HEK293T (cell line): Measurements from ENCODE around the gene NUP43.

Source experiments
- CTCF ChIA-PET: fragments of 350-600 bp; formaldehyde crosslinking; extraction: SDS; loops from one replicate; lab custom pipeline; 2021; ENCODE audit warnings: antibody characterized with exemption, inconsistent platforms; lab: Yijun Ruan, JAX
- POLR2A ChIA-PET: fragments of 350-600 bp; formaldehyde crosslinking; extraction: SDS; loops from one replicate; lab custom pipeline; 2020; ENCODE audit warnings: antibody characterized with exemption, inconsistent platforms; lab: Yijun Ruan, JAX
- DNase-seq: peaks from one replicate; pipeline ENCODE4 v3.0.0; 2012; ENCODE audit warnings: mixed read lengths; ENCODE audit errors: extremely low spot score
- ARNT ChIP-seq: fragments of 450-650 bp; IDR thresholded peaks from 2 replicates; pipeline ENCODE4 v1.6.1; 2017; ENCODE audit warnings: mild to moderate bottlenecking
- BHLHE40 ChIP-seq: fragments of 450-650 bp; IDR thresholded peaks from 2 replicates; pipeline ENCODE4 v1.6.1; 2016; ENCODE audit warnings: mild to moderate bottlenecking, moderate library complexity, borderline replicate concordance
- CTBP1 ChIP-seq: fragments of 450-650 bp; IDR thresholded peaks from 2 replicates; pipeline ENCODE4 v1.6.1; 2016; ENCODE audit warnings: borderline replicate concordance
- ELF4 ChIP-seq: fragments of 450-650 bp; IDR thresholded peaks from 2 replicates; pipeline ENCODE4 v1.6.1; 2017; ENCODE audit warnings: antibody characterized with exemption
- FOXA1 ChIP-seq: fragments of 450-650 bp; IDR thresholded peaks from 2 replicates; pipeline ENCODE4 v1.6.1; 2016; ENCODE audit warnings: mild to moderate bottlenecking
- FOXK2 ChIP-seq: fragments of 450-650 bp; IDR thresholded peaks from 2 replicates; pipeline ENCODE4 v1.6.1; 2016; ENCODE audit warnings: mild to moderate bottlenecking
- FOXM1 ChIP-seq: fragments of 450-650 bp; IDR thresholded peaks from 2 replicates; pipeline ENCODE4 v1.6.1; 2017; ENCODE audit warnings: mild to moderate bottlenecking, borderline replicate concordance
- HDGF ChIP-seq: fragments of 450-650 bp; IDR thresholded peaks from 2 replicates; pipeline ENCODE4 v1.6.1; 2017; ENCODE audit warnings: antibody characterized with exemption, borderline replicate concordance
- L3MBTL2 ChIP-seq: fragments of 450-650 bp; conservative IDR thresholded peaks from 2 replicates; pipeline ENCODE4 v1.6.1; 2016; ENCODE audit warnings: mild to moderate bottlenecking
- LEF1 ChIP-seq: fragments of 450-650 bp; IDR thresholded peaks from 2 replicates; pipeline ENCODE4 v1.6.1; 2017; ENCODE audit warnings: mild to moderate bottlenecking, borderline replicate concordance
- NFRKB ChIP-seq: fragments of 450-650 bp; IDR thresholded peaks from 2 replicates; pipeline ENCODE4 v1.6.1; 2016; ENCODE audit warnings: mild to moderate bottlenecking, moderate library complexity
- PKNOX1 ChIP-seq: fragments of 450-650 bp; IDR thresholded peaks from 2 replicates; pipeline ENCODE4 v1.6.1; 2016
- SP1 ChIP-seq: fragments of 450-650 bp; IDR thresholded peaks from 2 replicates; pipeline ENCODE4 v1.6.1; 2017
- SUZ12 ChIP-seq: fragments of 450-650 bp; IDR thresholded peaks from 2 replicates; pipeline ENCODE4 v1.6.1; 2016; ENCODE audit warnings: mild to moderate bottlenecking
- TARDBP ChIP-seq: fragments of 450-650 bp; IDR thresholded peaks from 2 replicates; pipeline ENCODE4 v1.6.1; 2016
- ZNF384 ChIP-seq: fragments of 450-650 bp; IDR thresholded peaks from 2 replicates; pipeline ENCODE4 v1.6.1; 2016

The NUP43 gene

GRCh38 chr6:149727793-149728498 is 18.4 kb downstream of the NUP43 start:
- no peak for DNase-seq
- TF ChIP-seq FOXK2 (no peak), NFRKB (no peak), ARNT (no peak), FOXA1 (no peak), PKNOX1 (no peak), CTBP1 (no peak), ELF4 (no peak), SUZ12 (no peak), LEF1 (no peak), TARDBP (no peak), SP1 (no peak), ZNF384 (no peak), FOXM1 (no peak)
- ChIA-PET POLR2A (interaction anchor here (1.0 to 1.2 kb wide), 2 partner anchors 10 to 11 kb away, joined by 3 to 5 read pairs; no protein-coding TSS in a partner anchor), CTCF (no interaction called here)

- no peak for DNase-seq
- ChIA-PET POLR2A (no interaction called here), CTCF (no interaction called here)
- TF ChIP-seq ZNF384 (no peak), L3MBTL2 (no peak), PKNOX1 (no peak), LEF1 (no peak), NFRKB (no peak), BHLHE40 (no peak), CTBP1 (no peak), SUZ12 (no peak), FOXM1 (no peak)
These were observed 20.5 kb downstream of the NUP43 start for GRCh38 chr6:149725785-149726184.

GRCh38 chr6:149723771-149724417 is 22.4 kb downstream of the NUP43 start:
- CTCF ChIA-PET, result interaction anchor here (0.6 to 1.1 kb wide), 5 partner anchors 22 to 355 kb away, joined by 3 to 5 read pairs (median 4); no protein-coding TSS in a partner anchor
- DNase-seq, result peak; percentile 71
- POLR2A ChIA-PET, result no interaction called here
- no peak for TF ChIP-seq ELF4
- no peak for TF ChIP-seq BHLHE40
- TF ChIP-seq FOXK2, result no peak
- TF ChIP-seq FOXM1, result no peak
- TF ChIP-seq LEF1, result no peak
- TF ChIP-seq SUZ12, result no peak
- TF ChIP-seq PKNOX1, result no peak
- TF ChIP-seq ARNT, result no peak
- no peak for TF ChIP-seq CTBP1
- no peak for TF ChIP-seq FOXA1
- no peak for TF ChIP-seq NFRKB
- TF ChIP-seq L3MBTL2, result no peak
- TF ChIP-seq SP1, result no peak
- TF ChIP-seq ZNF384, result no peak
- no peak for TF ChIP-seq HDGF
- TF ChIP-seq TARDBP, result no peak

GRCh38 chr6:149723262-149723661 is 23.1 kb downstream of the NUP43 start:
- TF ChIP-seq TARDBP (no peak), ZNF384 (no peak)
- no peak for DNase-seq
- ChIA-PET CTCF (interaction anchor here (0.6 to 0.7 kb wide), 2 partner anchors 21 to 124 kb away, joined by 4 read pairs; no protein-coding TSS in a partner anchor), POLR2A (no interaction called here)

GRCh38 chr6:149719531-149719930 is 26.8 kb downstream of the NUP43 start:
- TF ChIP-seq SUZ12 (no peak), LEF1 (no peak), ZNF384 (no peak), TARDBP (no peak)
- ChIA-PET POLR2A (interaction anchor here (1.6 kb wide), 1 partner anchor 11 kb away, joined by 7 read pairs; no protein-coding TSS in a partner anchor), CTCF (interaction anchor here (0.5 kb wide), 1 partner anchor 60 kb away, joined by 4 read pairs; no protein-coding TSS in a partner anchor)
- no peak for DNase-seq
